Nephron progenitor cell (in vitro differentiated cells): ENCODE data around the gene CBLC.

Experiments used
- DNase-seq: peaks from one replicate; pipeline ENCODE4 v3.0.0; 2021
- H3K27ac Mint-ChIP-seq: 2 replicates; pipeline ENCODE4 v1.8.0; 2021; ENCODE audit warnings: mild to moderate bottlenecking, moderate library complexity, mixed read lengths
- H3K27me3 Mint-ChIP-seq: 2 replicates; pipeline ENCODE4 v1.8.0; 2021; ENCODE audit warnings: mild to moderate bottlenecking, low read depth, mixed read lengths; ENCODE audit not compliant: poor library complexity
- H3K36me3 Mint-ChIP-seq: 2 replicates; pipeline ENCODE4 v1.8.0; 2021; ENCODE audit warnings: low read depth, mixed read lengths
- H3K4me1 Mint-ChIP-seq: 2 replicates; pipeline ENCODE4 v1.8.0; 2021; ENCODE audit warnings: mixed read lengths
- H3K4me3 Mint-ChIP-seq: 2 replicates; pipeline ENCODE4 v1.8.0; 2021; ENCODE audit warnings: mild to moderate bottlenecking, moderate library complexity, mixed read lengths
- H3K9me3 Mint-ChIP-seq: 2 replicates; pipeline ENCODE4 v1.8.0; 2021; ENCODE audit warnings: mild to moderate bottlenecking, moderate library complexity, mixed read lengths
- TF ChIP-seq, protein P1 (sequence below): fragments of 200-600 bp; sonication (generic); IDR thresholded peaks from 2 replicates; pipeline ENCODE4 v1.5.0; 2021; ENCODE audit warnings: antibody characterized with exemption

The CBLC gene

DNA sequence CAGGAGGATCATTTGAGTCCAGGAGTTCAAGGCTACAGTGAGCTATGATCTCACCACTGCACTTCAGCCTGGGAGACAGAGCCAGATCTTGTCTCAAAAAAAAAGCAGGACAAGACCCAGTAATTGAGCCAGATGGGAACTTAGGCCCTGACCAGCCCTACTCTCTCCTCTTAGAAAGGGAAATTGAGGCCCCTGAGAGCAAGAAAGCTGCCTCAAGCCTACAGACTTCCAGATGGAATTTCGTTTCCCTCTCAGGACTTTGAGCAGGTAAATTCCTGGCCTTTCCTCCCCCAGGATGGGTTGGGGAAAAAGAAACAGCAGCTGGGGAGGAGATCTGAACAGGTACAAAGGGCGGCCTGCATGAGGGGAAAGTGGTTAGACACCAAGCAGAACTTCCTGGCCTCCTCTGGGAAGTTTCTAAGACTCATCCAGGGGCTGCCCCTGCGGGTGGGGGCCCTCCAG lies 32.8 kb upstream of the CBLC start:
- no peaks in the 10 kb centered on the region for H3K36me3 Mint-ChIP-seq
- peaks cover 39% of the 10 kb centered on the region for H3K4me1 Mint-ChIP-seq
- H3K4me3 Mint-ChIP-seq = no peak overlapping the region
- peaks cover 52% of the 10 kb centered on the region for H3K27me3 Mint-ChIP-seq
- TF ChIP-seq, protein P1, sequence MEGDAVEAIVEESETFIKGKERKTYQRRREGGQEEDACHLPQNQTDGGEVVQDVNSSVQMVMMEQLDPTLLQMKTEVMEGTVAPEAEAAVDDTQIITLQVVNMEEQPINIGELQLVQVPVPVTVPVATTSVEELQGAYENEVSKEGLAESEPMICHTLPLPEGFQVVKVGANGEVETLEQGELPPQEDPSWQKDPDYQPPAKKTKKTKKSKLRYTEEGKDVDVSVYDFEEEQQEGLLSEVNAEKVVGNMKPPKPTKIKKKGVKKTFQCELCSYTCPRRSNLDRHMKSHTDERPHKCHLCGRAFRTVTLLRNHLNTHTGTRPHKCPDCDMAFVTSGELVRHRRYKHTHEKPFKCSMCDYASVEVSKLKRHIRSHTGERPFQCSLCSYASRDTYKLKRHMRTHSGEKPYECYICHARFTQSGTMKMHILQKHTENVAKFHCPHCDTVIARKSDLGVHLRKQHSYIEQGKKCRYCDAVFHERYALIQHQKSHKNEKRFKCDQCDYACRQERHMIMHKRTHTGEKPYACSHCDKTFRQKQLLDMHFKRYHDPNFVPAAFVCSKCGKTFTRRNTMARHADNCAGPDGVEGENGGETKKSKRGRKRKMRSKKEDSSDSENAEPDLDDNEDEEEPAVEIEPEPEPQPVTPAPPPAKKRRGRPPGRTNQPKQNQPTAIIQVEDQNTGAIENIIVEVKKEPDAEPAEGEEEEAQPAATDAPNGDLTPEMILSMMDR = no peak
- no peak for DNase-seq
- no peak overlapping the region for H3K27ac Mint-ChIP-seq
- H3K9me3 Mint-ChIP-seq = no peaks in the 10 kb centered on the region

DNA sequence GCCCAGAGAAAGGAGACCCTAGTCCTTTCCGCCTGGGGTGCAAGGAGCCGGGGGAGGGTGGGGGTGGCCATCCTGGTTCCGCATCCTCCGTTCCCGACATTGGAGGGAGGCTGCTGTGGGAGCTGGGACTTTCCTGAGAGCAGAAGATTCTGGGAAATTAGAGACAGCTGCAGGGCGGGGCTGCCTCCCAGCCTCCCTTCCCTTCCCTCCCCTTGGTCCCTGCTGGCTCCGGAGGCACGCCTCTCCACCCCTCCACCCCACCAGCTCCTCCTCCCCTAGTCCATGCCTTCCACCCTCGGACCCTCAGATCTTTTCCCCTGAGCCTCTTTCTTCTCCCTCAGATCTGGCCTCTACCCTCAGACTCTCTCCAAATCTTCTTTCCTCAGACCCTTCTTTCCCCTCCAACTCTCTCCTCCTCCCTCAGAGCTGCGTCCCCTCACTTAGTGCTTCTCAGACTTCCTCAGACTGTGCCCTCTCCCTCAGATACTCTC lies 32.3 kb upstream of the CBLC start:
- peaks cover 57% of the 10 kb centered on the region for H3K27me3 Mint-ChIP-seq
- TF ChIP-seq, protein P1 = no peak
- H3K9me3 Mint-ChIP-seq = no peaks in the 10 kb centered on the region
- no peak for DNase-seq
- no peak overlapping the region for H3K27ac Mint-ChIP-seq
- peaks cover 39% of the 10 kb centered on the region for H3K4me1 Mint-ChIP-seq
- no peaks in the 10 kb centered on the region for H3K36me3 Mint-ChIP-seq
- H3K4me3 Mint-ChIP-seq = peak overlapping the region; percentile 54

DNA sequence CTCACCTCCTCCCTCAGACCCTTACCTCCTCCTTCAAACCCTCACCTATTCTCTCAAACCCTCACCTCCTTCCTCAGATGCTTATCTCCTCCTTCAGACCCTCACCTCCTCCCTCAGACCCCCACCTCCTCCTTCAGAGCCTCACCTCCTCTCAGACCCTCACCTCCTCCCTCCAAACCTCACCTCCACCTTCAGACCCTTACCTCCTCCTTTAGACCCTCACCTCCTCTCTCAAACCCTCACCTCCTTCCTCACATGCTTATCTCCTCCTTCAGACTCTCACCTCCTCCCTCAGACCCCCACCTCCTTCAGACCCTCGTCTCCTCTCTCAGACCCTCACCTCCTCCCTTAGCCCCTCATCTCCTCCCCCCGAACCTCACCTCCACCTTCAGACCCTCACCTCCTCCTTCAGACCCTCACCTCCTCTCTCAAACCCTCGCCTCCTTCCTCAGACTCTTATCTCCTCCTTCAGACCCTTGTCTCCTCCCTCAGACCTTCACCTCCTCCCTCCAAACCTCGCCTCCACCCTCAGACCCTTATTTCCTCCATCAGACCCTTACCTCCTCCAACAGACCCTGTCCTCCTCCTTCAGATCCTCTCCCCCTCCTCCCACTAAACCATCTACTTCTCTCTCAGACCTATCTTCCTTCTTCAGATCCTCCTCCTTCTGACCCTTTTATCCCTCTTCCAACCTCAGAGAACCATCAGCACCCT lies 31.6 kb upstream of the CBLC start:
- TF ChIP-seq, protein P1 = no peak
- Mint-ChIP-seq H3K4me3 (peak overlapping the region; percentile 54), H3K9me3 (no peaks in the 10 kb centered on the region), H3K27me3 (peaks cover 64% of the 10 kb centered on the region), H3K27ac (no peak overlapping the region), H3K4me1 (peaks cover 39% of the 10 kb centered on the region), H3K36me3 (no peaks in the 10 kb centered on the region)
- DNase-seq = no peak

DNA sequence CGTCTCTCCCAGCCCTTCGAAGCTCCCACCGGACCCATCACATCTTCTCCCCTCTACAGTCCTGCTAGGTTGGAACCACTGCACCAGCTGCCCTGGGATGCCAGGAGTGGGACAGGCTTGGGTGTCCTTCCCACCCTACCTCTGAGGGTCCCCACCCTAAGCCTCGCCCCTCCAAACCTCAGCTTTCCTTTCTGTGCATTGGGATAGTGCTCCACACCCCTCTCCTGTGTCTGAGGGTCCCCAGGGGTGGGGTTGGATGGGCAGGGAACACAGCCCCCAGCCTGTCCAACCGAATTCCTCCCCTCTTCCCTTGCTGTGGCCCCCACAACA lies 31.1 kb upstream of the CBLC start:
- H3K4me1 Mint-ChIP-seq = peaks cover 38% of the 10 kb centered on the region
- H3K9me3 Mint-ChIP-seq = no peaks in the 10 kb centered on the region
- peaks cover 69% of the 10 kb centered on the region for H3K27me3 Mint-ChIP-seq
- no peak for DNase-seq
- no peak overlapping the region for H3K27ac Mint-ChIP-seq
- H3K36me3 Mint-ChIP-seq = no peaks in the 10 kb centered on the region
- H3K4me3 Mint-ChIP-seq = no peak overlapping the region
- TF ChIP-seq, protein P1 = no peak

DNA sequence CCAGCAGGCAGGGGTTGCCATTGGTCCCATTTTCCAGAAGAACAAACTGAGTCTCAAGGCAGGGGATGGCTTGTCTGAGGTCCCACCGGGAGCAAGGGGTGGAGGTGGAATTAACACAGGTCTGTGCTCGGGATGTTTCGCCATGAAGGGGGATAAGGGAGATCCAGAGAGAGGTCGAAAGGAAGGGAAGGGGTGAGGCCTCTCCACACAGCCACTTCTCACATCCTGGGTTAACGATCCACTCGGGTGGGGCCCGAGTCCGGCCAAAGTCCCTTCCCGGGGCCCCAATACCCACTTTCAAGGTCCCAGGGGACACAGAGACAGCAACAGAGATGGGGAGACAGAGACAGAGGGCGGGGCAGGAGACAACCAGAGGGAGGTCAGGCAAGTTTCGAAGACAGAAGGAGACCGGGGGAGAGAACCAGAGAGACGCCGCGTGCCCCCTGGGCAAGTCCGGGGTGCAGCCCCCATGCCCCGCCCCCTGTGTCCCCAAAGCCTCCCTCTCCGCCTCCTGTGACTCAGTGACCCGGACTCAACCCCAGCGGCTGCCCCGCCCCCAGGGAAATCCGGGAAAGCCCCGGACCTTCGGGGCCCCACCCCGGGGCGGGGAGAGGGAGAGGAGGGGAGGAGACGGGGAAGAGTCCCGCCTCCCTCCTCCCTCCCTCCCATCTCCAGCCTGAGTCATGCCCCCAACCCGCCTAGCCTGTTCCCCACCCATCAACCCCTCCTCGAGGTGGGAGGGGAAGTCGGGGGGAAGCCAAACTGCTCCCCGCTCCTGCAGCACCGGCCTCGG lies 30.5 kb upstream of the CBLC start:
- peaks cover 33% of the 10 kb centered on the region for H3K4me1 Mint-ChIP-seq
- peaks cover 75% of the 10 kb centered on the region for H3K27me3 Mint-ChIP-seq
- H3K9me3 Mint-ChIP-seq = no peaks in the 10 kb centered on the region
- H3K36me3 Mint-ChIP-seq = no peaks in the 10 kb centered on the region
- peak; percentile 70 for DNase-seq
- peak overlapping the region; percentile 93 for H3K4me3 Mint-ChIP-seq
- TF ChIP-seq, protein P1 = no peak
- H3K27ac Mint-ChIP-seq = no peak overlapping the region
